ENCODE results near the gene RUFY3.
"Not testable (repeated sequence)": the region's sequence is repeated elsewhere in the genome, so short reads cannot be mapped to it uniquely, and the experiment has no call there.

Gene RUFY3

GRCh38 chr4:70759627-70760026 is 37.9 kb downstream of the RUFY3 start:
- Mint-ChIP-seq H3K36me3 (ENCODE audit: low read depth) (peaks cover 28% of the 10 kb centered on the region), H3K9me3 (no peaks in the 10 kb centered on the region), H3K27me3 (ENCODE audit: low read depth, poor library complexity) (no peaks in the 10 kb centered on the region), H3K27ac (no peak overlapping the region), H3K4me1 (no peaks in the 10 kb centered on the region), H3K4me3 (no peak overlapping the region)
- no peak for DNase-seq
- no peak for TF ChIP-seq CTCF (IDR thresholded peaks at IDR 0.05)

GRCh38 chr4:70760662-70761061 is 38.9 kb downstream of the RUFY3 start:
- Mint-ChIP-seq H3K4me3 (no peak overlapping the region), H3K27ac (no peak overlapping the region), H3K4me1 (no peaks in the 10 kb centered on the region)

GRCh38 chr4:70761276-70761816 is 39.6 kb downstream of the RUFY3 start:
- no peak overlapping the region for H3K4me3 Mint-ChIP-seq
- TF ChIP-seq CTCF (IDR thresholded peaks at IDR 0.05) = no peak
- H3K4me1 Mint-ChIP-seq = no peaks in the 10 kb centered on the region
- peaks cover 37% of the 10 kb centered on the region for H3K36me3 Mint-ChIP-seq (ENCODE audit: low read depth)
- no peaks in the 10 kb centered on the region for H3K27me3 Mint-ChIP-seq (ENCODE audit: low read depth, poor library complexity)
- H3K9me3 Mint-ChIP-seq = no peaks in the 10 kb centered on the region
- H3K27ac Mint-ChIP-seq = no peak overlapping the region
- DNase-seq = no peak

More at GRCh38 chr4:70760662-70761061, 38.9 kb downstream of the RUFY3 start:
- no peak for TF ChIP-seq CTCF (IDR thresholded peaks at IDR 0.05)
- no peak for DNase-seq
- Mint-ChIP-seq H3K27me3 (ENCODE audit: low read depth, poor library complexity) (no peaks in the 10 kb centered on the region), H3K36me3 (ENCODE audit: low read depth) (peaks cover 37% of the 10 kb centered on the region), H3K9me3 (no peaks in the 10 kb centered on the region)

- Mint-ChIP-seq H3K9me3 (no peaks in the 10 kb centered on the region), H3K27ac (no peak overlapping the region), H3K4me1 (no peaks in the 10 kb centered on the region)
Observed at GRCh38 chr4:70765368-70765767, 43.6 kb downstream of the RUFY3 start.

GRCh38 chr4:70768301-70768948 is 46.7 kb downstream of the RUFY3 start:
- Mint-ChIP-seq H3K4me1 (no peaks in the 10 kb centered on the region), H3K36me3 (ENCODE audit: low read depth) (peaks cover 54% of the 10 kb centered on the region), H3K27me3 (ENCODE audit: low read depth, poor library complexity) (no peaks in the 10 kb centered on the region)

More at GRCh38 chr4:70765368-70765767, 43.6 kb downstream of the RUFY3 start:
- Mint-ChIP-seq H3K4me3 (no peak overlapping the region), H3K27me3 (ENCODE audit: low read depth, poor library complexity) (no peaks in the 10 kb centered on the region), H3K36me3 (ENCODE audit: low read depth) (peaks cover 53% of the 10 kb centered on the region)
- no peak for TF ChIP-seq CTCF (IDR thresholded peaks at IDR 0.05)
- DNase-seq = no peak

GRCh38 chr4:70769396-70769795 is 47.6 kb downstream of the RUFY3 start:
- H3K4me3 Mint-ChIP-seq; H3K9me3 Mint-ChIP-seq; H3K27ac Mint-ChIP-seq; H3K4me1 Mint-ChIP-seq; DNase-seq; H3K27me3 Mint-ChIP-seq (ENCODE audit: low read depth, poor library complexity): not testable (repeated sequence)
- peaks cover 44% of the 10 kb centered on the region for H3K36me3 Mint-ChIP-seq (ENCODE audit: low read depth)

More at GRCh38 chr4:70768301-70768948, 46.7 kb downstream of the RUFY3 start:
- no peak for TF ChIP-seq CTCF (IDR thresholded peaks at IDR 0.05)
- H3K27ac Mint-ChIP-seq = no peak overlapping the region
- DNase-seq = no peak
- no peak overlapping the region for H3K4me3 Mint-ChIP-seq
- no peaks in the 10 kb centered on the region for H3K9me3 Mint-ChIP-seq

Measured in nephron progenitor cell (in vitro differentiated cells).